ENCODE results near the gene PRELID3B.

The PRELID3B gene
- total RNA-seq, result 93.0 to 245 reads per million in 2 experiments

GRCh38 chr20:59042151-59042795, at the start of gene PRELID3B:
Gene PRELID3B (minus strand): TSS chr20:59042786. CDS start chr20:59042730, 56 bp downstream.
- DNase-seq (ENCODE audit: low read depth), result peak; percentile 5

- DNase-seq (ENCODE audit: low read depth), result peak; percentile 82
These were observed 45.3 kb upstream of the PRELID3B start for GRCh38 chr20:59087829-59088433.

DNA sequence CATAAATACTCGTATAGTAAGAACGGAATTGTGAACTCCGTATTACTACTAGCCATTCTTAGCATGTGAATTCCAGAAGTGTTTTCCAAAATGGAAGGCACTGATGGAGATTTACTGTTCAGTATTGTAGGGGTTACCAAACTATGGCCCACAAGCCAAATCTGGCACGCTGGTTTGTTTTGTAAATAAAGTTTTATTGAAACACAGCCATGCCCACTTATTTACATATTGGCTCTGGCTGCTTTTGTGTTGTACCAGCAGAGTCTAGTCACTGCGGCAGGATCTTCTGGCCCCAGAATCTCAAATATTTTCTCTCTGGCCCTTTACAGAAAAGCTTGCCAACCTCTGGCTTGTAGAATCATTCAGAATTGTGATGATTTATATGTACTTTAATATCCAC, 44.3 kb upstream of the PRELID3B start:
- no peak for DNase-seq (ENCODE audit: low read depth)

- no peak for DNase-seq (ENCODE audit: low read depth)
These were observed 41.7 kb upstream of the PRELID3B start for GRCh38 chr20:59084041-59084850.

- no peak for DNase-seq (ENCODE audit: low read depth)
These were observed 40.4 kb upstream of the PRELID3B start for GRCh38 chr20:59082981-59083380.

GRCh38 chr20:59082077-59082740, 39.6 kb upstream of the PRELID3B start:
- no peak for DNase-seq (ENCODE audit: low read depth)

GRCh38 chr20:59081036-59081435, 38.5 kb upstream of the PRELID3B start:
- no peak for DNase-seq (ENCODE audit: low read depth)

DNA sequence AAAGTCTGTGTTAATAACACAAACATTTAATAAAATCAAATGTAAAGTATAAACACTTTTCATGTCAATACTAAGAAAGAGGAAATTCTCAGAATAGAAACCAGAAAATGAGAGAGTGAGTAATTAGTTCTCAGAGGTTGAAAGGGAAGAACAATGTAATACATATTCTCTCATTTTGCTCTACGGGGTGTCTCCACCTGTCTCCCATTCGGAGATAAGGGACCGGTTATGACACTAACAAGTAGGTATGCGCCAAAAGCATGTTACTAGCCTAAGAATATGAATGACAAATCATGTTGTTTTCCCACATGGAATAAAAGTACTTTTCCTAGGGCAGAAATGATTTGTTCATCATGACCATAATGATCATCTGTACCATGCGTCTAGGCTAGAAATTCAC, 35.6 kb upstream of the PRELID3B start:
- no peak for DNase-seq (ENCODE audit: low read depth)

DNA sequence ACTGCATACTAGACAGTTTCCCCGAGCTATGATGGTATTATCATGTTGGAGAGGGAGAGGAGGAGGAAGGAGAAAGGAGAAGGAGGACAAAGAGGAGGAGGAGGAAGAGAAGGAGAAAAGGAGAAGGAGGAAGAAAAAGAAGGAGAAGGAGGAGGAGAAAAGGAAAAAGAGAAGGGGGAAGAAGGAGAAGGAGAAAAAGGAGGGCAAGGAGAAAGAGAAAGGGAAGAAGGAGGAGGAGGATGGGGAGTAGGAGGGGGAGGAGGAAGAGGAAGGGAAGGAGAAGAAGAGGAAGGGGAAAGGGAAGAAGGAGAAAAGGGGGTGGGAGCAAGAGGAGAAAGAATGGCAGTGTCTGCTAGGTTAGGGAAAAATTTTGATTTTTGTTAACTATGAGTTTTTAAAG, 35.1 kb upstream of the PRELID3B start:
- no peak for DNase-seq (ENCODE audit: low read depth)

- DNase-seq (ENCODE audit: low read depth), result no peak
These were observed 33.4 kb upstream of the PRELID3B start for GRCh38 chr20:59075934-59076508.

- no peak for DNase-seq (ENCODE audit: low read depth)
These were observed 31.9 kb upstream of the PRELID3B start for GRCh38 chr20:59074456-59074855.

- no peak for DNase-seq (ENCODE audit: low read depth)
These were observed 31.0 kb upstream of the PRELID3B start for GRCh38 chr20:59073582-59073981.

GRCh38 chr20:59071216-59071615, 28.6 kb upstream of the PRELID3B start:
- DNase-seq (ENCODE audit: low read depth), result no peak

- DNase-seq (ENCODE audit: low read depth), result no peak
These were observed 26.4 kb upstream of the PRELID3B start for GRCh38 chr20:59069026-59069425.

DNA sequence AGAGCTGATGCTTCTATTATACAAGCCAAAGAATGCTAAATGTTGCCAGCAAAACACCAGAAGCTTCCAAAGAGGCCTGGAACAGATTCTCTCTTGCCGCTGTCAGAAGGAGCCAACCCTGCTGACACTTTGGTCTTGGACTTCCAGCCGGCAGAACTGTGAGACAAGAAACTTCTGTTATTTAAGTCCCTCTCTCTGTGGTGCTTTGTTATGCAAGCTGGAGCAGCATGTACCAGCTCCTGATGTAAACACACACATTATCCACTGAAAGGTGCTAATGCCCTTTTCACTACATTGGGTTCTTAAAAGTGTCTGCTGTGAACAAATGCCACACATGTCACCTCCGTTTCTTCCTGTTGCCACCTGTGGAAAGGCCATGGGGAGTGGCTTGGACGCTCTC, 25.9 kb upstream of the PRELID3B start:
- DNase-seq (ENCODE audit: low read depth), result no peak

- no peak for DNase-seq (ENCODE audit: low read depth)
These were observed 21.7 kb upstream of the PRELID3B start for GRCh38 chr20:59064214-59064722.

DNA sequence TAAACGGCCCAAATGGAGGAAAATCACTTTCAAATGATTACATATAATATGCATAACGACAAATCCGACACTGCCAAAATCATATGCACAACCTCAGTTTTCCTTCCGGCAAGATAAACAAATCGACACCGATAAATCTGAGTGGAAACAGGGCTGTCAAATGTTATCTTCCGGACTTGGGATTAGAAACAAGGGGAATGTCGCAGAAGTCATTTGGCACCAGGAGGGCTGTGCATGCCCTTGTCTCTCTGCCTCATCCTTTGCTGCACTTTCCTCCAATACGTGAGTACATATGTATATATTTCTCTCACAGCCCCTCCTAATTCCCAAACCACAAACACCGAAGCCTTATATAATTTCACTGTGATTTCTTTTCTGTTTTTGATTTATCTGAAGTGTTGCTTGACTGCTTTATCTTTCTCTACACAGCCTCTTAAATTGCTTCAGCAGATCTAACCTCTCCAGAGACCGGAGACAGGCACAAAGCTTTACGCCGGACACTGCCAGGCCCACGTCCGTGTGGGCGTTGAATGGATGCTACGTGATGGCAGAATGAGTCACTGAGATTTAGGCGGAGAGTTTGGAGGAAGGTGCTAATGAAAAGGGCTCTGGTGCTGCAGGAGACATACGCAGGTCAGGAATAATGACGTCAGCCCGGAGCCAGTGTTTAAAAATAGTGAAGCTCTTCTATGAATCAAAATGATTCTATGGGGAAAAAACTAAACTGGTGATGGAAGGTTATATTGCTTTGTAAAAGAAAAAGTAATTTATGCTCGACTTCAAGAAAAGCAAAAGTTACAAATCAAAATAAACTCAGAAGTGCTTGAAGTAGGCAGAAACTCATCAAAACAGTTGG, 21.0 kb upstream of the PRELID3B start:
- DNase-seq (ENCODE audit: low read depth), result no peak

GRCh38 chr20:59062081-59062480, 19.5 kb upstream of the PRELID3B start:
- no peak for DNase-seq (ENCODE audit: low read depth)

DNA sequence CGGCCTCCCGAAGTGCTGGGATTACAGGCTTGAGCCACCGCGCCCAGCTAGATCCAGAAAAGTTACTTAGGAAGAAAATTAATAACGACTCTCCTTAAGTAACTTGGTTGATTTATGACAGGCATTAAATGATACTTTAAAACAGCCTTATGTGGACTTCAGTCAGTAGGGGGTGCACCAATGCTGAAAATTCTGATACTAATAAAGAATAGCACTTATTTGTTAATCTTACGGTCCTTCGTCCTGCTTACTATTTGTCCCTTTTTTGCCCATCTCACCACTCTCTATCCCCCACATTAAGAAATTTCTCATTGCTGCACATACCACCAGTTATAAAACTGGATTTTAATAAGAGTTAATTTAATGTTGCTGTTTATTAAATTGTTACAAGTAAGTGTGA, 12.7 kb upstream of the PRELID3B start:
- DNase-seq (ENCODE audit: low read depth), result no peak

- DNase-seq (ENCODE audit: low read depth), result no peak
These were observed 9.1 kb upstream of the PRELID3B start for GRCh38 chr20:59051666-59052185.

DNA sequence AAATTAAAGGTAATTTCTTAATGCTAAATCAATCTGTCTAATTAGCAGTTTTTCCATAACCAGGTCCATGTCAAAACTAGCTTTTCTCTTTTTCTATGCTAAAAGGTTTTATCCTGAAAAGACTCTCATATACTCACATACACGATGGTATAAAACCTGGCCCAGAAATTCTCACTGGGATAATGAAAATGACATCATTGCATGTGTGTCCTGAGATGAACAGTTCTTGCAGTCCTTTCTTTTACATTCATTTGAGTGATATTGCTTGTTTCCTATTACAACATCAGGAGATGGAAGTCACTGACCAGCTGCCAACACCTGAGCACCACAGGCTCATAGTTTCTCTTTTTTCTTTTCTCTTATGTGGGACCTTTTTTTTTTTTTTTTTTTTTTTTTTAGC, 7.9 kb upstream of the PRELID3B start:
- no peak for DNase-seq (ENCODE audit: low read depth)
